Adrenal gland (tissue), 12 donors: Measurements from ENCODE around the gene ISG20. TPM values are rescaled to one million over a fixed set of nuclear protein-coding genes. Genes with fewer than 3 reads are reported as not detected.
A peak's percentile ranks its signal among the peaks of the same experiment; 100 is the strongest.

Source experiments
- DNase-seq, 7 donors: peaks; one replicate each; pipeline ENCODE4 v3.0.0-alpha.2; 2019 to 2020
- H3K27ac ChIP-seq, 5 donors: fragments of 200-600 bp; sonication (generic) in 4 of 5; 1 replicate in 3 of 5; 2 replicates in 2 of 5; pipeline versions ENCODE4 v1.5.1 to v1.8.0; 2016 to 2020; ENCODE audit warnings: mild to moderate bottlenecking in 1 of 5
- H3K27me3 ChIP-seq: fragments of 200-600 bp; 2 replicates; pipeline ENCODE4 v1.8.0; 2021
- H3K36me3 ChIP-seq, 2 donors: fragments of 200-600 bp; replicated peaks in 1 of 2; 1 replicate in 1 of 2; 2 replicates in 1 of 2; pipeline versions ENCODE4 v1.5.1 to v1.8.0; 2018 to 2022
- H3K4me1 ChIP-seq, 2 donors: fragments of 200-600 bp; replicated peaks in 1 of 2; 1 replicate in 1 of 2; 2 replicates in 1 of 2; pipeline versions ENCODE4 v1.5.1 to v1.8.0; 2018 to 2021
- H3K4me3 ChIP-seq, 4 donors: fragments of 200-600 bp; sonication (generic) in 3 of 4; one replicate each; pipeline ENCODE4 v1.5.1; 2016 to 2018
- H3K9me3 ChIP-seq, 3 donors: fragments of 200-600 bp; sonication (generic) in 1 of 3; replicated peaks in 1 of 3; 1 replicate in 2 of 3; 2 replicates in 1 of 3; pipeline versions ENCODE4 v1.5.1 to v1.8.0; 2016 to 2021
- CTCF ChIP-seq, 6 experiments: fragments of 450-650 bp in 4 of 6; fragments of 200-600 bp in 2 of 6; sonication (generic) in 1 of 6; IDR thresholded peaks; 1 replicate in 5 of 6; 2 replicates in 1 of 6; pipeline versions ENCODE4 v1.5.1 to v1.8.0; 2016 to 2021; ENCODE audit warnings: antibody characterized with exemption in 6 of 6, mild to moderate bottlenecking in 2 of 6, moderate library complexity in 1 of 6
- POLR2A ChIP-seq, 2 donors: fragments of 450-650 bp; IDR thresholded peaks; one replicate each; pipeline ENCODE4 v1.6.1; 2017; ENCODE audit warnings: antibody characterized with exemption in 2 of 2, mild to moderate bottlenecking in 2 of 2, moderate library complexity in 1 of 2
- WGBS, 4 donors: extraction: QIAGEN DNeasy Blood & Tissue Kit in 2 of 4; methylation state at CpG; one replicate each; pipeline versions ENCODE4 v1.1.5 to v1.1.7; 2013 to 2017; 5-methylcytosine and 5-hydroxymethylcytosine counted together
- intact Hi-C, 2 donors: fragments of 100-400 bp; cut with DNase I; formaldehyde crosslinking; loops; one replicate each; pipeline versions ENCODE4 v1.14.1 to v1.15.0; 2022 to 2023
- polyA plus RNA-seq, 3 donors: library from polyadenylated mRNA; stranded (reverse); fragments of 200-250 nt in 2 of 3; fragments of 350-450 nt in 1 of 3; fragmentation: Illumina TruSeq in 1 of 3; extraction: RNeasy Lipid Tissue Mini Kit (QIAGEN cat#74804) in 1 of 3; gene quantifications; one replicate each; pipeline ENCODE4 v1.2.3, GENCODE V29; 2013 to 2014
- total RNA-seq, 9 donors: library from RNA; depleted of rRNA in 4 of 9; stranded (reverse); fragments of >200 nt in 4 of 9; fragments of 120-200 nt in 1 of 9; fragmentation: NEBNext Ultra II Directional in 1 of 9; extraction: Animal tissue kit (Norgen Biotek cat#: 25700) in 1 of 9; gene quantifications; one replicate each; pipeline versions ENCODE4 v1.1.0 to v1.2.4, GENCODE V29; 2013 to 2023
- donor health status: healthy with polysubstance abuse.
- donor health status: Bipolar disorder and iron deficiency.
- donor health status: DM: yes; HTN: yes; CAD: no.
- donor health status: DM: no; HTN: no; CAD: no.
- donor health status: DM: no; HTN: no; CAD: no.
- donor health status: DM: yes; HTN: yes; CAD: no.

Gene ISG20
- total and polyA plus RNA-seq, 12 donors: 1.6 to 13.6 (median 8.0) TPM

- Histone ChIP-seq H3K36me3 (no peaks in the 10 kb centered on the region), H3K4me3 (no peak overlapping the region), H3K9me3 (no peaks in the 10 kb centered on the region), H3K4me1 (peaks cover 0 to 3% of the 10 kb centered on the region in 2 donors), H3K27ac (no peak overlapping the region), H3K27me3 (peaks cover 4% of the 10 kb centered on the region)
- no peak for DNase-seq
- WGBS, 4 donors: 46 to 71% (median 49%) methylated on average over 2 of the region's 2 CpGs
- intact Hi-C loops: no loop called here
- TF ChIP-seq POLR2A (IDR thresholded peaks at IDR 0.05) (no peak), CTCF (IDR thresholded peaks at IDR 0.05) (no peak)
Observed at GRCh38 chr15:88686166-88686565, 47.4 kb downstream of the ISG20 start.

- no peaks in the 10 kb centered on the region for H3K36me3 ChIP-seq
- no peaks in the 10 kb centered on the region for H3K4me1 ChIP-seq
- intact Hi-C loops: no loop called here
- WGBS, 4 donors: 82 to 86% (median 84%) methylated on average over 8 of the region's 8 CpGs
- no peak overlapping the region for H3K27ac ChIP-seq
- H3K9me3 ChIP-seq: no peaks in the 10 kb centered on the region
- TF ChIP-seq CTCF (IDR thresholded peaks at IDR 0.05) (no peak), POLR2A (IDR thresholded peaks at IDR 0.05) (no peak)
- no peak for DNase-seq
- peaks cover 4% of the 10 kb centered on the region for H3K27me3 ChIP-seq
- H3K4me3 ChIP-seq: no peak overlapping the region
Observed at GRCh38 chr15:88688394-88688933, 49.6 kb downstream of the ISG20 start.

- 70 to 84% (median 77%) methylated on average over 7 of the region's 7 CpGs for WGBS, 4 donors
- H3K9me3 ChIP-seq: no peaks in the 10 kb centered on the region
- H3K27ac ChIP-seq: no peak overlapping the region
- intact Hi-C loops: no loop called here
- no peaks in the 10 kb centered on the region for H3K36me3 ChIP-seq
- H3K27me3 ChIP-seq: peaks cover 4% of the 10 kb centered on the region
- no peak for TF ChIP-seq CTCF (IDR thresholded peaks at IDR 0.05)
- no peak for TF ChIP-seq POLR2A (IDR thresholded peaks at IDR 0.05)
- DNase-seq: peak in 1 of 7 donors; percentile 18
- H3K4me1 ChIP-seq: no peaks in the 10 kb centered on the region
- no peak overlapping the region for H3K4me3 ChIP-seq
Observed at GRCh38 chr15:88690331-88690730, 51.5 kb downstream of the ISG20 start.

- WGBS, 4 donors: 56 to 81% (median 70%) methylated on average over 5 of the region's 5 CpGs
- no peaks in the 10 kb centered on the region for H3K9me3 ChIP-seq
- H3K36me3 ChIP-seq: no peaks in the 10 kb centered on the region
- peak in 1 of 7 donors; percentile 29 for DNase-seq
- H3K4me3 ChIP-seq: no peak overlapping the region
- no peak overlapping the region for H3K27ac ChIP-seq
- intact Hi-C loops: no loop called here
- H3K27me3 ChIP-seq: peaks cover 4% of the 10 kb centered on the region
- TF ChIP-seq POLR2A (IDR thresholded peaks at IDR 0.05) (no peak), CTCF (IDR thresholded peaks at IDR 0.05) (no peak)
- H3K4me1 ChIP-seq: no peaks in the 10 kb centered on the region
Observed at GRCh38 chr15:88693191-88693590, 54.4 kb downstream of the ISG20 start.
